Smooth muscle cell (in vitro differentiated cells): ENCODE data around the gene SPON1. TPM values are rescaled to one million over a fixed set of nuclear protein-coding genes. Genes with fewer than 3 reads are reported as not detected.

Experiments
- DNase-seq: peaks from one replicate; lab custom pipeline; 2025; ENCODE audit not compliant: unreplicated experiment; lab: John Stamatoyannopoulos, UW
- H2AFZ ChIP-seq: fragments of 200-600 bp; sonication (generic); 2 replicates; pipeline ENCODE4 v1.6.0; 2016; ENCODE audit warnings: antibody characterized with exemption, low read depth, mild to moderate bottlenecking
- H3F3A ChIP-seq: fragments of 200-600 bp; sonication (generic); 2 replicates; pipeline ENCODE4 v1.6.0; 2017; ENCODE audit warnings: antibody characterized with exemption, low read depth
- H3K27ac ChIP-seq: fragments of 200-600 bp; sonication (generic); 2 replicates; pipeline ENCODE4 v1.5.1; 2016; ENCODE audit warnings: low read depth, mild to moderate bottlenecking
- H3K27me3 ChIP-seq: fragments of 200-600 bp; sonication (generic); 2 replicates; pipeline ENCODE4 v1.6.1; 2016; ENCODE audit warnings: low read depth, mild to moderate bottlenecking
- H3K36me3 ChIP-seq: fragments of 200-600 bp; sonication (generic); 2 replicates; pipeline ENCODE4 v1.5.1; 2016; ENCODE audit warnings: low read depth
- H3K4me1 ChIP-seq: fragments of 200-600 bp; sonication (generic); 2 replicates; pipeline ENCODE4 v1.5.1; 2016; ENCODE audit warnings: low read depth
- H3K4me2 ChIP-seq: fragments of 200-600 bp; sonication (generic); 2 replicates; pipeline ENCODE4 v1.6.0; 2016; ENCODE audit warnings: mild to moderate bottlenecking
- H3K4me3 ChIP-seq: fragments of 200-600 bp; sonication (generic); 2 replicates; pipeline ENCODE4 v1.5.1; 2016; ENCODE audit warnings: mild to moderate bottlenecking
- H3K79me2 ChIP-seq: fragments of 200-600 bp; sonication (generic); 2 replicates; pipeline ENCODE4 v1.6.0; 2016; ENCODE audit warnings: low read depth, mild to moderate bottlenecking
- H3K9ac ChIP-seq: fragments of 200-600 bp; sonication (generic); 2 replicates; pipeline ENCODE4 v1.6.0; 2016; ENCODE audit warnings: low read depth
- H3K9me3 ChIP-seq: fragments of 200-600 bp; sonication (generic); replicated peaks from 2 replicates; pipeline ENCODE4 v1.5.1; 2016; ENCODE audit warnings: low read depth
- H4K20me1 ChIP-seq: fragments of 200-600 bp; sonication (generic); 2 replicates; pipeline ENCODE4 v1.6.0; 2016; ENCODE audit warnings: low read depth
- CTCF ChIP-seq: fragments of 200-600 bp; sonication (generic); IDR thresholded peaks from 2 replicates; pipeline ENCODE4 v1.5.1; 2017; ENCODE audit warnings: borderline replicate concordance, mild to moderate bottlenecking, antibody characterized with exemption; ENCODE audit not compliant: insufficient read depth, poor library complexity, severe bottlenecking
- WGBS: methylation state at CpG from one replicate; pipeline ENCODE4 v1.1.7; 2016; ENCODE audit warnings: low lambda C conversion rate; 5-methylcytosine and 5-hydroxymethylcytosine counted together
- polyA plus RNA-seq: library from polyadenylated mRNA; unstranded; fragments of >200 nt; fragmentation: Nextera tagmentation; extraction: Ambion mirVana; gene quantifications from 2 replicates; pipeline ENCODE4 v1.2.1, GENCODE V29; 2016
- total RNA-seq: library from RNA; depleted of rRNA; stranded (reverse); fragments of >200 nt; gene quantifications from 2 replicates; pipeline ENCODE4 v1.2.3, GENCODE V29; 2014

The SPON1 gene
- total and polyA plus RNA-seq, 2 experiments from 2014 or later, result 38.0 to 40.6 TPM

GRCh38 chr11:14212986-14213385 is 250.5 kb downstream of the SPON1 start:
- DNase-seq, result no peak
- TF ChIP-seq CTCF, result no peak
- no peaks in the 10 kb centered on the region for H3K9me3 ChIP-seq
- no peaks in the 10 kb centered on the region for H3K36me3 ChIP-seq
- H3K79me2 ChIP-seq, result no peaks in the 10 kb centered on the region
- H3K4me1 ChIP-seq, result no peaks in the 10 kb centered on the region
- H3K9ac ChIP-seq, result no peak overlapping the region
- no peak overlapping the region for H3K4me2 ChIP-seq
- H3K27ac ChIP-seq, result no peak overlapping the region
- no peaks in the 10 kb centered on the region for H3K27me3 ChIP-seq
- no peak overlapping the region for H2AFZ ChIP-seq
- H4K20me1 ChIP-seq, result no peaks in the 10 kb centered on the region
- H3F3A ChIP-seq, result no peaks in the 10 kb centered on the region
- H3K4me3 ChIP-seq, result no peak overlapping the region

- no peaks in the 10 kb centered on the region for H3K79me2 ChIP-seq
- H3K27me3 ChIP-seq, result no peaks in the 10 kb centered on the region
- 88% methylated on average over 3 of the region's 3 CpGs for WGBS
- H3K9ac ChIP-seq, result no peak overlapping the region
- no peaks in the 10 kb centered on the region for H3F3A ChIP-seq
- no peaks in the 10 kb centered on the region for H4K20me1 ChIP-seq
- no peaks in the 10 kb centered on the region for H3K4me1 ChIP-seq
- H2AFZ ChIP-seq, result no peak overlapping the region
- no peak overlapping the region for H3K4me2 ChIP-seq
- no peak overlapping the region for H3K4me3 ChIP-seq
- no peak for DNase-seq
- TF ChIP-seq CTCF, result no peak
- no peaks in the 10 kb centered on the region for H3K36me3 ChIP-seq
- no peaks in the 10 kb centered on the region for H3K9me3 ChIP-seq
- H3K27ac ChIP-seq, result no peak overlapping the region
These were observed 256.2 kb downstream of the SPON1 start for GRCh38 chr11:14218728-14219127.

GRCh38 chr11:14223636-14224288 is 261.2 kb downstream of the SPON1 start:
- H3K9ac ChIP-seq, result no peak overlapping the region
- H3K4me1 ChIP-seq, result no peaks in the 10 kb centered on the region
- no peak overlapping the region for H3K4me2 ChIP-seq
- no peak for TF ChIP-seq CTCF
- no peaks in the 10 kb centered on the region for H4K20me1 ChIP-seq
- H3K79me2 ChIP-seq, result no peaks in the 10 kb centered on the region
- H3K4me3 ChIP-seq, result no peak overlapping the region
- DNase-seq, result no peak
- H3K27me3 ChIP-seq, result no peaks in the 10 kb centered on the region
- H3K36me3 ChIP-seq, result no peaks in the 10 kb centered on the region
- H3K9me3 ChIP-seq, result no peaks in the 10 kb centered on the region
- no peak overlapping the region for H3K27ac ChIP-seq
- 85% methylated on average over 5 of the region's 5 CpGs for WGBS
- no peaks in the 10 kb centered on the region for H3F3A ChIP-seq
- H2AFZ ChIP-seq, result no peak overlapping the region

GRCh38 chr11:14224395-14224794 is 261.9 kb downstream of the SPON1 start:
- Histone ChIP-seq H3K79me2 (no peaks in the 10 kb centered on the region), H3F3A (no peaks in the 10 kb centered on the region), H3K9ac (no peak overlapping the region), H3K4me1 (no peaks in the 10 kb centered on the region), H3K27ac (no peak overlapping the region), H3K4me3 (no peak overlapping the region), H3K27me3 (no peaks in the 10 kb centered on the region), H3K4me2 (no peak overlapping the region), H2AFZ (no peak overlapping the region), H4K20me1 (no peaks in the 10 kb centered on the region), H3K9me3 (no peaks in the 10 kb centered on the region), H3K36me3 (no peaks in the 10 kb centered on the region)
- WGBS, result 75% methylated on average over 2 of the region's 2 CpGs
- no peak for DNase-seq
- TF ChIP-seq CTCF, result no peak
